A673 (cell line): ENCODE results near the gene SLC5A3.

Experiments used
- CTCF ChIP-seq: fragments of 300-800, 200-600 bp; sonication (generic); conservative IDR thresholded peaks from 2 replicates; pipeline ENCODE4 v1.5.1; 2017; ENCODE audit warnings: low read depth, mild to moderate bottlenecking, antibody characterized with exemption, low read length, moderate library complexity, mixed read lengths
- EZH2 ChIP-seq: fragments of 200-600 bp; sonication (generic); IDR thresholded peaks from 2 replicates; pipeline ENCODE4 v1.6.1; 2017; ENCODE audit warnings: borderline replicate concordance, low read depth, mild to moderate bottlenecking, mixed read lengths, antibody characterized with exemption, low read length; ENCODE audit not compliant: poor library complexity, severe bottlenecking

DNA sequence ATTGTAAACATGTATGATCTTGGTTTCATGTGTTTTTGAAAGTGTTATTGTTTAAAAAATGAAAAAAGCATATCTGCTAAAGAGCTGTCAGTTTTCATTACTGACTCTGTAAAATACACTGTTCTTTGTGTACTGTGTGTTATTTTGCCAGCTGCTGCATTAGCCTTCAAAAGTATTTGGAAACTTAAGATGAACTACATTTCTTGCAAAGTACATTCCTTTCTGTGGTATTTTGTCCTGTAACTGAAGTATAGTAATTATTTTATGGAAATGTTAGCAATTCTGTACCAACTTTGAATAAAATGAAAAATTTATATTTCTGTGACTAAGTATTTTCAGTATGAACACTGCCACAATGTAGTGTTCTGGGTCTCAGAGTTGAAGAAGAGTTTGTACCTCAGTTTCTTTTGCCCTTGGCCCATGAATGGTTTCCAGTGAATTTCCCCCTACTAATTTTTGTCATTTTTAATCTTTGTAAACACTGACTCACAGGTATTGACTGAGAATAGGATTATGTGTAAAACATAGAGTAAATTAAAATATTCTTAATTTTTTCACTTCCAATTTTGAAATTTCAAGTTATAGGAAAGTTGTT is 32.7 kb downstream of the SLC5A3 start:
- TF ChIP-seq CTCF (no peak), EZH2 (no peak)
